Measurements from ENCODE around the gene KRT83. TPM values are rescaled to one million over a fixed set of nuclear protein-coding genes. Genes with fewer than 3 reads are reported as not detected.
"Not testable (repeated sequence)": the region's sequence is repeated elsewhere in the genome, so short reads cannot be mapped to it uniquely, and the experiment has no call there.

KRT83 gene
- total RNA-seq, 4 donors from 2014 or later = 0.22 to 0.46 (median 0.40) TPM; not detected in 1

- Histone ChIP-seq H3K27ac (peak overlapping the region; percentile 88 to 96 (median 93)), H3K27me3 (no peaks in the 10 kb centered on the region), H3K4me3 (replicated peaks in 1 of 3) (peak overlapping the region in 1 of 3 donors; percentile 31), H3K9me3 (no peaks in the 10 kb centered on the region), H3K36me3 (no peaks in the 10 kb centered on the region), H3K4me1 (peaks cover 16 to 20% of the 10 kb centered on the region in 2 donors)
- WGBS, 2 donors = 30 to 31% methylated on average over 15 of the region's 15 CpGs
- TF ChIP-seq, protein P1, sequence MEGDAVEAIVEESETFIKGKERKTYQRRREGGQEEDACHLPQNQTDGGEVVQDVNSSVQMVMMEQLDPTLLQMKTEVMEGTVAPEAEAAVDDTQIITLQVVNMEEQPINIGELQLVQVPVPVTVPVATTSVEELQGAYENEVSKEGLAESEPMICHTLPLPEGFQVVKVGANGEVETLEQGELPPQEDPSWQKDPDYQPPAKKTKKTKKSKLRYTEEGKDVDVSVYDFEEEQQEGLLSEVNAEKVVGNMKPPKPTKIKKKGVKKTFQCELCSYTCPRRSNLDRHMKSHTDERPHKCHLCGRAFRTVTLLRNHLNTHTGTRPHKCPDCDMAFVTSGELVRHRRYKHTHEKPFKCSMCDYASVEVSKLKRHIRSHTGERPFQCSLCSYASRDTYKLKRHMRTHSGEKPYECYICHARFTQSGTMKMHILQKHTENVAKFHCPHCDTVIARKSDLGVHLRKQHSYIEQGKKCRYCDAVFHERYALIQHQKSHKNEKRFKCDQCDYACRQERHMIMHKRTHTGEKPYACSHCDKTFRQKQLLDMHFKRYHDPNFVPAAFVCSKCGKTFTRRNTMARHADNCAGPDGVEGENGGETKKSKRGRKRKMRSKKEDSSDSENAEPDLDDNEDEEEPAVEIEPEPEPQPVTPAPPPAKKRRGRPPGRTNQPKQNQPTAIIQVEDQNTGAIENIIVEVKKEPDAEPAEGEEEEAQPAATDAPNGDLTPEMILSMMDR (IDR thresholded peaks at IDR 0.05) = no peak
- TF ChIP-seq POLR2A (IDR thresholded peaks at IDR 0.05) = no peak
- intact Hi-C loops (cut with DNase I) = no loop called here
- DNase-seq = peak; percentile 68 to 72
Measured at GRCh38 chr12:52308806-52309425, 12.3 kb downstream of the KRT83 start.

DNA sequence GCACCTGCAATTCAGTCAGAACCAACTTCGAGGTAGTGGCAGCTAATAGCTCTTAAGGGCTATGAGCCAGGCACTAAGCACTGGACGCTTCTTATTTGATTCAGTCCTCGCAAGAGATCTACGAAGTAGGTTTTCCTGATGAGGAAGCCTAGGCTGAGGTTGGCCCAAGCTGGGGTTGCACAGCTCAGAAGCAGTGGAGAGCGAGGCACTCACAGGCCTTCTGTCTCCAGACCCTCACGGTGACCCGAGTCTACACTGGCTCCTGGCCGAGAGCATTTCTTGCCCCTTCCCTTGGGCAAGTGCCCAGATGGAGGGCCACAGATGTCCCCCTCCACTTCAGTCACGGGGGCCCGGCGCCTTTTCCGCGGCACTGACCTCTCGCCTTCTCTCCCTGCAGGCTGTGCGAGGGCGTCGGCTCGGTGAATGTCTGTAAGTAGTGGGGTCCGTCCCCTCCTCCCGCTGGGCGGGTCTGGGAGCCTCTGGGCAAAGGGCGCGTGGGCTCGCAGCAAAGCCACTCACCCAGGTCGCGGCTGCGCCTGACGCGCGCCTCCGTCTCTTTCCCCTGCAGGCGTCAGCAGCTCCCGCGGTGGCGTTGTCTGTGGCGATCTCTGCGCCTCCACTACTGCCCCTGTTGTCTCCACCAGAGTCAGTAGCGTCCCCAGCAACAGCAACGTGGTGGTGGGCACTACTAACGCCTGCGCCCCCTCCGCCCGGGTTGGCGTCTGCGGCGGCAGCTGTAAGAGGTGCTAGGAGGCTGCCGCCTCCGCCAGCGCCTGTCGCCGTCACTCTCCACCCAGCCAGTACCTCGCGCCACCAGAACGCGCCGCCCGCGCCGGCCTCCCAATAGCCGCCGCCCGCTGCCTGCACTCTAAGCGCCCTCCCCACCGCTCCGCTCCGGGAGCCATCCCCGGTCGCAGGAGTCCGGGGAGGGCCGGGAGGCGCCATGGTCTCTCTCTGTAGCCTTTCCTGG is 13.1 kb downstream of the KRT83 start:
- Histone ChIP-seq H3K27ac (peak overlapping the region; percentile 88 to 96 (median 93)), H3K4me3 (replicated peaks in 1 of 3) (peak overlapping the region in 2 of 3 donors; percentile 31 to 40), H3K4me1 (peaks cover 16 to 20% of the 10 kb centered on the region in 2 donors), H3K36me3 (no peaks in the 10 kb centered on the region), H3K9me3 (no peaks in the 10 kb centered on the region), H3K27me3 (no peaks in the 10 kb centered on the region)
- TF ChIP-seq POLR2A (IDR thresholded peaks at IDR 0.05) = peak in 1 of 2 donors; percentile 84
- TF ChIP-seq, protein P1 (IDR thresholded peaks at IDR 0.05) = peak in 5 of 6 experiments; percentile 27 to 53 (median 32)
- peak; percentile 86 to 87 for DNase-seq
- 8 to 19% methylated on average over 17 to 40 of the region's 71 CpGs for WGBS, 2 donors
- intact Hi-C loops (cut with DNase I) = no loop called here

DNA sequence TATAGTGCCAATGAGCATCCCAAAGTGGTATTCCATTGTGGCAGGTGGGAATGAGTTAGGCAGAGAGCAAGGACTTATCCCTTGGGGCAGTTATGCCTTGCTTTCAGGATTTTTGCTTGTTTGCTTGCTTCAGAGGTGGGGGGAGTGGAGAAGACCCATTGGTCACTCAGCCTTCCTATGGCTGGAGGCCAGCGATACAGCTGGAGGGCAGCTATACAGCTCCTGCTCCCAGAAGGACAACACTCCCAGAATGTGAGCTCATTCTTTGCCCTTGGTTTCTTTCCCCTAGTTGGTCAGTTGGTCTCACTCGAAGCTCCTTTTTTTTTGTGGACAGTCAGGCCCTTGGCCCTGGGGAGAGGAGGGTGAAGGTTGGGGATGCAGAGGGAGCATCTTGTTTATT is 14.5 kb downstream of the KRT83 start:
- WGBS, 2 donors = 91 to 100% methylated on average over 2 of the region's 2 CpGs
- no peak for DNase-seq

GRCh38 chr12:52305921-52306705 is 15.1 kb downstream of the KRT83 start:
- 65 to 72% methylated on average over 5 to 6 of the region's 11 CpGs for WGBS, 2 donors
- Histone ChIP-seq H3K36me3 (no peaks in the 10 kb centered on the region), H3K9me3 (no peaks in the 10 kb centered on the region), H3K4me1 (peaks cover 16 to 20% of the 10 kb centered on the region in 2 donors), H3K4me3 (replicated peaks in 1 of 3) (no peak overlapping the region), H3K27ac (no peak overlapping the region), H3K27me3 (no peaks in the 10 kb centered on the region)
- TF ChIP-seq, protein P1 (IDR thresholded peaks at IDR 0.05) = peak in 2 of 6 experiments; percentile 31 to 33
- TF ChIP-seq POLR2A (IDR thresholded peaks at IDR 0.05) = no peak
- intact Hi-C loops (cut with DNase I) = no loop called here
- no peak for DNase-seq

More for the DNA sequence above, 14.5 kb downstream of the KRT83 start:
- H3K27me3 ChIP-seq = no peaks in the 10 kb centered on the region
- H3K36me3 ChIP-seq = no peaks in the 10 kb centered on the region
- TF ChIP-seq, protein P1 (IDR thresholded peaks at IDR 0.05) = no peak
- peak overlapping the region in 1 of 3 donors; percentile 20 for H3K27ac ChIP-seq
- no peaks in the 10 kb centered on the region for H3K9me3 ChIP-seq
- intact Hi-C loops (cut with DNase I) = no loop called here
- no peak overlapping the region for H3K4me3 ChIP-seq (replicated peaks in 1 of 3)
- H3K4me1 ChIP-seq = peaks cover 16 to 20% of the 10 kb centered on the region in 2 donors

DNA sequence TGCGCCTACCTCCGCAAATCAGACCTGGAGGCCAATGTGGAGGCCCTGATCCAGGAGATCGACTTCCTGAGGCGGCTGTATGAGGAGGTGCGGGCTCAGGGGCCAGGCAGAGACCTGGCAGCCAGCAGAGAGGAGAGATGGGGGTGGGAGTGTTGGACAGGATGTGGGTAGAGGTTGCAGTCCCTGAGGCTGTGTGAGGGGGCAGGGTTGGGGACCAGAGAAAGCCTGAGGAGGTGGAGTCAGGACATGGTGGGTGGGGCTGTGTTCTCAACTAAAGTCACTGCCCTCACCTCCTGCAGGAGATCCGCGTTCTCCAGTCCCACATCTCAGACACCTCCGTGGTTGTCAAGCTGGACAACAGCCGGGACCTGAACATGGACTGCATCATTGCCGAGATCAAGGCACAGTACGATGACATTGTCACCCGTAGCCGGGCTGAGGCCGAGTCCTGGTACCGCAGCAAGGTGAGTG is 16.2 kb downstream of the KRT83 start:
- H3K9me3 ChIP-seq; DNase-seq; intact Hi-C loops (cut with DNase I): not testable (repeated sequence)

GRCh38 chr12:52302242-52302914 is 18.8 kb downstream of the KRT83 start:
- H3K27ac ChIP-seq; H3K36me3 ChIP-seq; intact Hi-C loops (cut with DNase I); DNase-seq; H3K4me1 ChIP-seq; H3K9me3 ChIP-seq; H3K27me3 ChIP-seq; H3K4me3 ChIP-seq (replicated peaks in 1 of 3): not testable (repeated sequence)
- no CpG with 5 or more reads among the region's 5 CpGs for WGBS, 2 donors

More for the DNA sequence above, 16.2 kb downstream of the KRT83 start:
- H3K27me3 ChIP-seq; H3K27ac ChIP-seq; H3K4me3 ChIP-seq (replicated peaks in 1 of 3); H3K36me3 ChIP-seq: not testable (repeated sequence)
- 90 to 91% methylated on average over 11 to 14 of the region's 15 CpGs for WGBS, 2 donors
- peaks cover 16 to 20% of the 10 kb centered on the region in 2 donors for H3K4me1 ChIP-seq

DNA sequence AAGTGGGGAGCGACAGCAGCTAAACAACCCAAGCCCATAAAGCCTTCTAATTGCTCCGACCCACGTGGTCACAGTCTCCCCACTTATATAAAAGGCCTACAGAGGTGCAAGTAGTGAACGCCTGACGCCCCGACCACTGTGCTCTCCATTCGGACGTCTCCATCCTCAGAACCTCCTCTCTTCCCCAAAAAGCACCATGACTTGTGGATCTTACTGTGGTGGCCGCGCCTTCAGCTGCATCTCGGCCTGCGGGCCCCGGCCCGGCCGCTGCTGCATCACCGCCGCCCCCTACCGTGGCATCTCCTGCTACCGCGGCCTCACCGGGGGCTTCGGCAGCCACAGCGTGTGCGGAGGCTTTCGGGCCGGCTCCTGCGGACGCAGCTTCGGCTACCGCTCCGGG is 19.5 kb downstream of the KRT83 start:
- DNase-seq, H3K27ac ChIP-seq: not testable (repeated sequence)
- WGBS, 2 donors = 73 to 81% methylated on average over 14 to 17 of the region's 31 CpGs

More for the DNA sequence above, 19.5 kb downstream of the KRT83 start:
- intact Hi-C loops (cut with DNase I); H3K4me3 ChIP-seq (replicated peaks in 1 of 3); H3K9me3 ChIP-seq; H3K27me3 ChIP-seq; H3K4me1 ChIP-seq; H3K36me3 ChIP-seq: not testable (repeated sequence)

Data from thyroid gland (tissue), 4 donors.